ENCODE measurements around the gene ZNF474.

Gene ZNF474

GRCh38 chr5:122180863-122181548, 51.7 kb downstream of the ZNF474 start:
- TF ChIP-seq, protein P1, sequence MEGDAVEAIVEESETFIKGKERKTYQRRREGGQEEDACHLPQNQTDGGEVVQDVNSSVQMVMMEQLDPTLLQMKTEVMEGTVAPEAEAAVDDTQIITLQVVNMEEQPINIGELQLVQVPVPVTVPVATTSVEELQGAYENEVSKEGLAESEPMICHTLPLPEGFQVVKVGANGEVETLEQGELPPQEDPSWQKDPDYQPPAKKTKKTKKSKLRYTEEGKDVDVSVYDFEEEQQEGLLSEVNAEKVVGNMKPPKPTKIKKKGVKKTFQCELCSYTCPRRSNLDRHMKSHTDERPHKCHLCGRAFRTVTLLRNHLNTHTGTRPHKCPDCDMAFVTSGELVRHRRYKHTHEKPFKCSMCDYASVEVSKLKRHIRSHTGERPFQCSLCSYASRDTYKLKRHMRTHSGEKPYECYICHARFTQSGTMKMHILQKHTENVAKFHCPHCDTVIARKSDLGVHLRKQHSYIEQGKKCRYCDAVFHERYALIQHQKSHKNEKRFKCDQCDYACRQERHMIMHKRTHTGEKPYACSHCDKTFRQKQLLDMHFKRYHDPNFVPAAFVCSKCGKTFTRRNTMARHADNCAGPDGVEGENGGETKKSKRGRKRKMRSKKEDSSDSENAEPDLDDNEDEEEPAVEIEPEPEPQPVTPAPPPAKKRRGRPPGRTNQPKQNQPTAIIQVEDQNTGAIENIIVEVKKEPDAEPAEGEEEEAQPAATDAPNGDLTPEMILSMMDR (IDR thresholded peaks at IDR 0.05; ENCODE audit: borderline replicate concordance, control extremely low read depth, extremely low read depth, insufficient read depth, missing control alignments): no peak
- DNase-seq (ENCODE audit: low spot score): no peak
- in situ Hi-C loops (cut with MboI; ENCODE audit: low sequenced_read_pairs, unreplicated experiment): no loop called here

GRCh38 chr5:122181863-122182262, 52.5 kb downstream of the ZNF474 start:
- DNase-seq (ENCODE audit: low spot score): no peak
- TF ChIP-seq, protein P1 (IDR thresholded peaks at IDR 0.05; ENCODE audit: borderline replicate concordance, control extremely low read depth, extremely low read depth, insufficient read depth, missing control alignments): no peak
- in situ Hi-C loops (cut with MboI; ENCODE audit: low sequenced_read_pairs, unreplicated experiment): no loop called here

GRCh38 chr5:122182491-122182921, 53.2 kb downstream of the ZNF474 start:
- TF ChIP-seq, protein P1 (IDR thresholded peaks at IDR 0.05; ENCODE audit: borderline replicate concordance, control extremely low read depth, extremely low read depth, insufficient read depth, missing control alignments): no peak
- in situ Hi-C loops (cut with MboI; ENCODE audit: low sequenced_read_pairs, unreplicated experiment): no loop called here
- no peak for DNase-seq (ENCODE audit: low spot score)

- DNase-seq (ENCODE audit: low spot score): no peak
These were observed 53.9 kb downstream of the ZNF474 start for GRCh38 chr5:122183098-122183787.

GRCh38 chr5:122183788-122184170, 54.4 kb downstream of the ZNF474 start:
- TF ChIP-seq, protein P1 (IDR thresholded peaks at IDR 0.05; ENCODE audit: borderline replicate concordance, control extremely low read depth, extremely low read depth, insufficient read depth, missing control alignments): no peak
- no peak for DNase-seq (ENCODE audit: low spot score)
- in situ Hi-C loops (cut with MboI; ENCODE audit: low sequenced_read_pairs, unreplicated experiment): no loop called here

More at GRCh38 chr5:122183098-122183787, 53.9 kb downstream of the ZNF474 start:
- in situ Hi-C loops (cut with MboI; ENCODE audit: low sequenced_read_pairs, unreplicated experiment): no loop called here
- TF ChIP-seq, protein P1 (IDR thresholded peaks at IDR 0.05; ENCODE audit: borderline replicate concordance, control extremely low read depth, extremely low read depth, insufficient read depth, missing control alignments): no peak

DNA sequence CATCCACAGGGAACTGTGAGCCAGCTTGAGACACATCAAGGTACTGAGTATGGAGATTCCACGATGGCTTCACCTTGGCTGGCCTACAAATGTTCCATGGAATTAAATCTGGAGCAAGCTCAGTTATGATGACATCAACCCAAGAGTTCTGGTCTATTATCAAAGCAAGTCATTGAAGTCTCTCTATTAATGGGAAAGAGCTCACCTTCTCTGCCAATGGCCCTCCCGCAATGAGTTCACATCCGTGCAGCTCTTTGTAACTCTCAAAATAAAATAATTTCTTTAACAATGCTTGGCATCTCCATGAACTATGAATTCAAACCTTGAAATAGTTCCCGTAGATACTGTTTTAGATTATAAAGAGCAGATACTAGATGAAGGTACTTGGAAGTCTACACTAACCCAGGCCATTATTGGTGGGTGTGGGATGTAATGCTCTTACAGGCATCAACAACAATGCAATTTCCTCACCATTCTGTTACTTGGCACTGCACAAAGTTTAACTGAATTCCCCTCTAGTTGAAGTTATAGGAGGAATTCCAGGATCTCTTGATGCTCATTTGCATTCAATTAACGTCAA, 55.4 kb downstream of the ZNF474 start:
- no peak for DNase-seq (ENCODE audit: low spot score)
- in situ Hi-C loops (cut with MboI; ENCODE audit: low sequenced_read_pairs, unreplicated experiment): no loop called here
- TF ChIP-seq, protein P1 (IDR thresholded peaks at IDR 0.05; ENCODE audit: borderline replicate concordance, control extremely low read depth, extremely low read depth, insufficient read depth, missing control alignments): no peak

Data from GM13976 (cell line).